GM19372 (cell line): ENCODE data around the gene PIP5KL1.

Experiments
- ATAC-seq: cut with Tn5 transposase; IDR thresholded peaks from one replicate; pipeline ENCODE4 v1.9.1; 2021; ENCODE audit warnings: mild to moderate bottlenecking, low read depth, moderate library complexity; ENCODE audit not compliant: unreplicated experiment

Gene PIP5KL1

DNA sequence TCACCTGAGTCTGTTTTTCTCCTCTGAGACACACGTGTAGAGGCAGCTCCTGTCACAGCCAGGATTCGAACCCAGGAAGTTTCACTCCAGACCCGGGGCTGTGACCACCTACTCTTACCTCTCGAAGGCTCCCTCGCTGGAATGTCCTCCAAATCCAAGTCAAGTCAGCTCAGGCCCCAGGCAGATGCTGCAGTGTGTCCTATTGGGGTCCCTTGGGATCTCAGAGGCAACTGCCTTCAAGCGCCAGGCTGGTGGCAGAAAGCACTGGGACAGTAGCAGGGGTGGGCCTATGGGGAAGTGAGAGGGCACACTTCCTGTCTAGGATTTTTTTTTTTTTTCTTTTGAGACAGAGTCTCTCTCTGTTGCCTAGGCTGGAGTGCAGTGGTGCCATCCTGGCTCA lies 13.0 kb downstream of the PIP5KL1 start:
- no peak for ATAC-seq

GRCh38 chr9:127916720-127917581 lies 13.6 kb downstream of the PIP5KL1 start, which contains the start of gene ST6GALNAC4:
Gene ST6GALNAC4, minus strand, starts transcription at chr9:127917041. Its CDS starts 622 bp downstream, at chr9:127916419.
- ATAC-seq = peak; percentile 78

DNA sequence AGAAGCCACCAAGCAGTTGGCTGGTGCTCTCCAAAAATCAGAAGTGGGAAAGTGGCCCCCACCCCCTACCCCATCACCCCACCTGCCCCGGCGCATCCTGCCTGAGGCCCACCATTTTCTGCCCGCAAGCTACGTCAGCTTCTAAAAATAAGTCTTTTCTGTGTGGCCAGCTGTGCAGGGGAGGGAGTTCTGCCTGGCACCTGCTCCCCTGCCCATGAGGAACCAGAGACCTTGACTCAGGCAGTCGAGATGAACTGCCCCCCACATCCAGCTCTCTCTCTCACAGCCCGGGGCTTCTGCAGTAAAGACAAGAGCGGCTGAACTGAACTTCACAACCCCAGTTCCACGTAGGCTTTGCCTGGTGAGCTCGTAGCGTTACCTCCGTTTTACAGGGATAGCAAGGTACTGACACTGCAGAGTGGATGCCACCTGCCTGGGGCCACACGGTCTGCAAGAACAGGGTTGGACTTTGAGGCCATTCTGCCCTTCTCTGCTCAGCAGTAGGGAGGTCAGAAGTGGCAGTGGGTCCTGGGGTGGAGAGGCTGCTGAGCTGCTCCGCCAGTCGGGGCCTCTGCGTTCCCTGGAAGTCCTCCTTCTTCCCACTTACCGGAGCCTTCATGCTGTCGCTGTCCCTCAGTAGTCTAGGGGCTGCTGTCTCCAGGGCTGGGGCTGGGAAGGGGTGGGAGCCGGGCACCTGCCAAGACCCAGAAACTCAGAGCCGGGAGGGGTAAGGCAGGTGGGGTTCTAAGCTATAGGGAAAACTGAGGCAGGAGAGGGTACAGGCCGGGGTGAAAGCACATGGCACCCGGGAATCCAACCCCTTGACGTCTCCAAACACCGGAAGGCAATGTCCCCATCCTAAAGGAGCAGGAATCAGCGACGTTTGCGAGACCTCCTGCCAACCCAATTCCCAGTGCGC lies 14.5 kb downstream of the PIP5KL1 start:
- ATAC-seq = no peak

- ATAC-seq = no peak
Observed at GRCh38 chr9:127915325-127915752, 15.2 kb downstream of the PIP5KL1 start.

DNA sequence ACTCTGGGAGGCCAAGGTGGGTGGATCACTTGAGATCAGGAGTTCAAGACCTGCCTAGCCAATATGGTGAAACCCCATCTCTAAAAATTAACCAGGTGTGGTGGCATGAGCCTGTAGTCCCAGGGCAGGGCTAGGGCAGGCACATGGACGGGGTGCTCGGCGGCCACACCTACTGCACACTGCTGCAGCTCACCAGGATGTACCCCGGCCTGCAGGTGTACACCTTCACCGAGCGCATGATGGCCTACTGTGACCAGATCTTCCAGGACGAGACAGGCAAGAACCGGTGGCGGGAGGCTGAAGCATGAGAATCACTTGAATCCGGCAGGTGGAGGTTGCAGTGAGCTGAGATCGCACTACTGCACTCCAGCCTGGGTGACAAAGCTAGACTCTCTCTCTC lies 16.9 kb downstream of the PIP5KL1 start:
- no peak for ATAC-seq

GRCh38 chr9:127912882-127913281 lies 17.7 kb downstream of the PIP5KL1 start:
- no peak for ATAC-seq

GRCh38 chr9:127912296-127912695 lies 18.3 kb downstream of the PIP5KL1 start:
- no peak for ATAC-seq

DNA sequence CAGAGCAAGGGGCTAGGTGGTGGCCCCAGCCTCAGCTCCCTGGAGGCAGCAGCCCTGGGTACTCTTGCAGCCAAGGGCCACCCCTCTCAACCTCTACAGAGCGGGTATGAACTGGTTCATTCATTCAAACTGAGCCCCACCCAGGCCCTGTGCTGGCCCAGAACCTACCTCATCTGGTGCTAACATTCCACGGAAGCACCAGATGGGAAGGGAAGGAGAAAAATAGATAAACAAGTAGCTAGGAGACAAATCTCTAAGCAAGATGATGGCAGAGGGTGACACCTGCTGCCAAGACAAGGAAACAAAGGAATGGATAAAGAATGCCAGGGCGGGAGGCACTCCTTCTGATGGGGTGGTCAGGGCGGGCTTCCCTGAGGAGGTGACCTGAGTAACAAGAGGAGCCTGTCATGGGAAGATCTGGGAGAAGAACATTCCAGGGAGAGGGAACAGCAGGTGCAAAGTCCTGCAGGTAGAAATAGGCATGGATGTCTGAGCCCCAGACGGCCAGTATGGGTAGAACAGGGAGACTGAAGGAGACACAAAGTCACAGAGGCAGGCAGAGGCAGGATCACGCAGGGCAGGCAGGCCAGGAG lies 19.9 kb downstream of the PIP5KL1 start:
- ATAC-seq = no peak

DNA sequence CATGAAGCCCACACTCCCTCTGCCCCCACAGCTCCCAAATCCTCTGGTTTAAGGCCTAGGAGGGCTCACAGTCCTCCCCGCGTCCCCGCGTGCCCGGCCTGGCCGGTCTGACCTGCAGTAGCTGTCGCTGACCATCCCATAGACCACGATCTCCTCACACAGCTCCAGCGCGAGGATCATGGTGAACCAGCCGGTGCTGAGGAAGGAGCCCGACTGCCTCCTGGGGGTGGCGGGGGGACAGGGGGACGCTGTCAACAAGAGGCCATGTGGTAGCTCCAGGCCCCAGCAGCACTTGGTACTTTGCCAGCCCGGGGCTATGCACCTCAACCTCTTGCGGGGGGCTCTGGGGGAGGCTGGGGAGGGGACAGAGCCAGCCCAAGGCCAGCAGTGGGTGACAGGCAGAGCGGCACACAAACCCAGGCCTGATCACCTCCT lies 20.7 kb downstream of the PIP5KL1 start:
- no peak for ATAC-seq

DNA sequence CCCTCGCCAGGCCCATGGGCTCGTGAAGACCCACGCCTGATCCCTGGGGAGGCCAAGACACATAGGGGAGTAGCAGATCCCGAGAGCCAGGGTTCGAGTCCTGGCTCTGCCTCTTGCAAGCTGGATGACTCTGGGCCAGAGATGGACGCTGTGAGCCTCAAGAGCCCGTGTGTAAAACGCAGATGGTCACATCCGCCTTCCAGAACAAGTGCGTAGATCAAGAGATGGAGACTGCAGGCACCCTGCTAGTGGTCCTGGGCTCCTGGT lies 22.0 kb downstream of the PIP5KL1 start:
- no peak for ATAC-seq

DNA sequence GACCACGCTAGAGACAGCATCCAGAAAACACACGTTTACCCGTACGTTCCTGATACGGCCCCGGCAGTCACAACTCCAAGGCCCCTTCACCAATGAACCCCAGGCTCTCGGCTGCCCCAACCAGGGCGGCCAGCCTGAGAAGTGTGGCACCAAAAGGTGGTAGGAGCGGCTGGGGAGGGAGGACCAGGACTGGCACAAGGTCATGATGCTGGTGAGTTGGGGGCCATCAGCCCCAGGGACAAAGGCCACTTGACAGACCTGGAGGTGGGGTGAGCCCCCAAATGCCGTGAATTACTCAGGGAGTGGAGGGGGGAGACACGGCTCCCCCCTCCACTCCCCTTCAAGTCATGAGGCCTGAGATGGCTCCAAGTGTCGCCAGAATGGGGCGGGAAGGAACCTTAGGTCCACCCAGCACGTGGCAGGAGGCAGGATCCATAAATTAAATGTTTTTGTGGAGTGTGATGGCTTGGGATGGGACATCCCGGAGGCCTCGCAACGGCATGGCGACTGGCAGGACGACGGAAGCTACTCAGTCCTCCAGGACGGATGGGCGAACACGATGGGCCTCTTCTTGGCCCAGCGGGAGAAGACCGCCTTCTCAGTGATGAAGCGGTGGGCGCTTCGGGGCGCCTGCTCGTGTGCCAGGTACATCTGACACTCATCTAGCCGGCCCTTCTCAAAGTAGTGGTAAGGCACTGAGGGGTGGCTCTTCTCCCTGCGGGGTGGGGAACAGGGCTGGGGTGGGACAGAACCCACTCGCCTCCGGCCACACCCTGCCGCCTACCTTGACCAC lies 22.5 kb downstream of the PIP5KL1 start:
- ATAC-seq = no peak

DNA sequence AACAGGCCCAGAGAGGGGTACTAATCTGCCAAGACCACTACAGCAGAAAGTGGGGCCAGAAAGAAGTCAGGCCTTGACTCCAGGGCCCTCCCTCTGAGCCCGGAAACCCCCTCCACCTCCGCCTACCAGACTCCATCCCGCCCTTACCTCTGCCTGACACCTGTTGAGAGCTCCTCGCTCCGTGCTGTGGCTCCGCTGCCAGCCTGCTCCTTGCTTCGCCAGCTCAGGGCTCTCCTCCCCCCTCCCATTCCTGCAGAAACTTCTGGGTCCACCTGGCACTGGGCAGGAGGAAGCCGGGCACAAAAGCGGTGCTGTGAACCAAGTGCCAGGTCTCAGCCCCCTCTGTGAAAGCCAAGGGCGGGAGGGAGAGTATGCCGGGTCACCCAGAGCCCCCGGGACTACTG lies 24.8 kb downstream of the PIP5KL1 start:
- ATAC-seq = no peak

- no peak for ATAC-seq
Observed at GRCh38 chr9:127905004-127905728, 25.4 kb downstream of the PIP5KL1 start.

DNA sequence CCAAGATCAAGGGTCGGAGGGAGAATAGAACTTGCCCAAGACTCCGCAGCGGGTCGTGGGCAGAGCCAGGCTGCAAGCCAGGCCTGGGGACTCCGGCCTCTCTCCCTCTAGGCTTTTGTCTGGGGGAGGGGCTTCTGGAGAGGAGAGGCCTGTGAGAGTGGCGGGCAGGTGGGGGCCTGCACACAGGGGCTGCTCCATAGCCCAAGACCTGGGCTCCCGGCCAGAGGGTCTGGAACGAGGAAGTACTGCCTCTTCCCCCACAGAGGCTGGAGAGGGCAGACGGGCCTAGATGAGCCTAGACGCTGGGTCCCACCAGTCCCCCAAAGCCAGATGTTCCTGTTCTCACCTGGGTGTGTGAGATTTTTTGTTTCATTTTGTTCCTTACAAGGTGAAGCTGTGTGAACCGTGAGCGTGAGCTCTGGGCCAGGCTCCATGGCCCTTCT lies 26.0 kb downstream of the PIP5KL1 start:
- no peak for ATAC-seq

GRCh38 chr9:127903557-127904475 lies 26.8 kb downstream of the PIP5KL1 start:
- ATAC-seq = no peak

GRCh38 chr9:127899128-127899943 lies 31.2 kb downstream of the PIP5KL1 start, which contains the start of gene ST6GALNAC6:
Gene ST6GALNAC6, minus strand, starts transcription at chr9:127899603. Its CDS starts 1,622 bp downstream, at chr9:127897981.
- ATAC-seq = peak; percentile 73

- no peak for ATAC-seq
Observed at GRCh38 chr9:127898433-127899127, 32.0 kb downstream of the PIP5KL1 start.
